GM19372 (cell line): ENCODE results near the gene THRB.

Experiments used
- ATAC-seq: cut with Tn5 transposase; IDR thresholded peaks from one replicate; pipeline ENCODE4 v1.9.1; 2021; ENCODE audit warnings: mild to moderate bottlenecking, low read depth, moderate library complexity; ENCODE audit not compliant: unreplicated experiment

THRB gene

GRCh38 chr3:24164967-24165602 is 329.6 kb downstream of the THRB start:
- no peak for ATAC-seq

- no peak for ATAC-seq
These were observed 331.7 kb downstream of the THRB start for GRCh38 chr3:24162929-24163328.

GRCh38 chr3:24161841-24162240 is 332.8 kb downstream of the THRB start:
- ATAC-seq, result no peak

- ATAC-seq, result no peak
These were observed 334.1 kb downstream of the THRB start for GRCh38 chr3:24160424-24161095.

- no peak for ATAC-seq
These were observed 335.7 kb downstream of the THRB start for GRCh38 chr3:24158761-24159454.

GRCh38 chr3:24157106-24157505 is 337.5 kb downstream of the THRB start:
- ATAC-seq, result no peak

- no peak for ATAC-seq
These were observed 338.2 kb downstream of the THRB start for GRCh38 chr3:24156466-24156865.

GRCh38 chr3:24155276-24155675 is 339.4 kb downstream of the THRB start:
- no peak for ATAC-seq

- ATAC-seq, result no peak
These were observed 339.9 kb downstream of the THRB start for GRCh38 chr3:24154781-24155180.

GRCh38 chr3:24154013-24154695 is 340.5 kb downstream of the THRB start:
- no peak for ATAC-seq

GRCh38 chr3:24151594-24151993 is 343.1 kb downstream of the THRB start:
- no peak for ATAC-seq

- no peak for ATAC-seq
These were observed 345.6 kb downstream of the THRB start for GRCh38 chr3:24149032-24149431.

GRCh38 chr3:24145981-24146822 is 348.4 kb downstream of the THRB start:
- no peak for ATAC-seq

- no peak for ATAC-seq
These were observed 349.2 kb downstream of the THRB start for GRCh38 chr3:24145481-24145880.

GRCh38 chr3:24142127-24142526 is 352.5 kb downstream of the THRB start:
- no peak for ATAC-seq

GRCh38 chr3:24141548-24141947 is 353.1 kb downstream of the THRB start:
- ATAC-seq, result no peak

- no peak for ATAC-seq
These were observed 354.9 kb downstream of the THRB start for GRCh38 chr3:24139463-24140412.

- no peak for ATAC-seq
These were observed 355.8 kb downstream of the THRB start for GRCh38 chr3:24138876-24139256.
